Upper lobe of left lung (tissue), 6 donors: ENCODE data around the gene SLC23A3. TPM values are rescaled to one million over a fixed set of nuclear protein-coding genes. Genes with fewer than 3 reads are reported as not detected.

Experiments used
- ATAC-seq, 2 donors: fragments of 200-7000 bp; cut with Tn5 transposase; one replicate each; pipeline ENCODE4 v1.9.1; 2022; ENCODE audit warnings: mild to moderate bottlenecking in 2 of 2, moderate library complexity in 2 of 2; ENCODE audit not compliant: low FRiP score in 2 of 2
- DNase-seq, 2 donors: peaks; one replicate each; pipeline ENCODE4 v3.0.0-alpha.2; 2019 to 2020
- H3K27ac ChIP-seq, 4 donors: fragments of 200-600 bp; sonication (generic); one replicate each; pipeline ENCODE4 v1.5.1; 2016 to 2019
- H3K27me3 ChIP-seq, 4 donors: fragments of 200-600 bp; sonication (generic); one replicate each; pipeline ENCODE4 v1.5.1; 2017 to 2019
- H3K36me3 ChIP-seq, 4 donors: fragments of 200-600 bp; sonication (generic); one replicate each; pipeline ENCODE4 v1.5.1; 2016 to 2019
- H3K4me1 ChIP-seq, 4 donors: fragments of 200-600 bp; sonication (generic); one replicate each; pipeline ENCODE4 v1.5.1; 2018 to 2019
- H3K4me3 ChIP-seq, 4 donors: fragments of 200-600 bp; sonication (generic); one replicate each; pipeline ENCODE4 v1.5.1; 2017 to 2019; ENCODE audit warnings: mild to moderate bottlenecking in 2 of 4, moderate library complexity in 1 of 4
- H3K9me3 ChIP-seq, 4 donors: fragments of 200-600 bp; sonication (generic); one replicate each; pipeline ENCODE4 v1.5.1; 2018 to 2019
- CTCF ChIP-seq, 6 experiments: fragments of 450-650 bp in 4 of 6; fragments of 200-600 bp in 2 of 6; sonication (generic) in 2 of 6; IDR thresholded peaks; one replicate each; pipeline ENCODE4 v1.5.1; 2016 to 2019; ENCODE audit warnings: antibody characterized with exemption in 6 of 6
- EP300 ChIP-seq, 4 donors: sonication (generic); formaldehyde crosslinking; IDR thresholded peaks; one replicate each; pipeline ENCODE4 v1.5.1; 2017; ENCODE audit warnings: antibody characterized with exemption in 4 of 4, control low read depth in 2 of 4
- POLR2A ChIP-seq, 4 donors: fragments of 450-650 bp; IDR thresholded peaks; one replicate each; pipeline ENCODE4 v1.5.1; 2016 to 2017; ENCODE audit warnings: antibody characterized with exemption in 4 of 4, mild to moderate bottlenecking in 2 of 4
- POLR2AphosphoS5 ChIP-seq, 2 donors: sonication (generic); formaldehyde crosslinking; IDR thresholded peaks; one replicate each; pipeline ENCODE4 v1.5.1; 2017; ENCODE audit warnings: antibody characterized with exemption in 2 of 2
- WGBS, 2 donors: methylation state at CpG; one replicate each; pipeline ENCODE4 v1.1.5; 2017 to 2018; 5-methylcytosine and 5-hydroxymethylcytosine counted together
- total RNA-seq, 6 donors: library from RNA; depleted of rRNA in 4 of 6; stranded (reverse); fragments of >200 nt in 4 of 6; gene quantifications; one replicate each; pipeline versions ENCODE4 v1.1.0 to v1.2.1, GENCODE V29; 2016 to 2021
- donor health status: DM: no; HTN: no; CAD: no; lungs with moderate emphysema.
- donor health status: DM: no; HTN: yes; CAD: no; lungs with severe emphysema.

SLC23A3 gene
- total RNA-seq, 6 donors from 2014 or later = 0.33 to 6.3 (median 2.6) TPM

GRCh38 chr2:219142329-219142728, 27.5 kb downstream of the SLC23A3 start:
- peak in 1 of 2 donors; percentile 43 for ATAC-seq
- Histone ChIP-seq H3K27ac (no peak overlapping the region), H3K4me1 (no peaks in the 10 kb centered on the region), H3K36me3 (peaks cover 3 to 79% (median 36%) of the 10 kb centered on the region in 4 donors), H3K4me3 (no peak overlapping the region), H3K27me3 (no peaks in the 10 kb centered on the region), H3K9me3 (no peaks in the 10 kb centered on the region)
- 85 to 95% methylated on average over 6 of the region's 6 CpGs for WGBS, 2 donors
- DNase-seq = peak in 1 of 2 donors; percentile 19
- TF ChIP-seq CTCF (IDR thresholded peaks at IDR 0.05) = no peak
- no peak for TF ChIP-seq POLR2A (IDR thresholded peaks at IDR 0.05)

- Histone ChIP-seq H3K9me3 (no peaks in the 10 kb centered on the region), H3K36me3 (peaks cover 3 to 63% (median 23%) of the 10 kb centered on the region in 4 donors), H3K4me1 (no peaks in the 10 kb centered on the region), H3K4me3 (no peak overlapping the region), H3K27ac (no peak overlapping the region), H3K27me3 (no peaks in the 10 kb centered on the region)
- no peak for TF ChIP-seq POLR2A (IDR thresholded peaks at IDR 0.05)
- TF ChIP-seq CTCF (IDR thresholded peaks at IDR 0.05) = no peak
- no peak for TF ChIP-seq EP300 (IDR thresholded peaks at IDR 0.05)
- TF ChIP-seq POLR2AphosphoS5 (IDR thresholded peaks at IDR 0.05) = no peak
- 86 to 94% methylated on average over 3 of the region's 3 CpGs for WGBS, 2 donors
- no peak for DNase-seq
- no peak for ATAC-seq
Measured at GRCh38 chr2:219140722-219141121, 29.1 kb downstream of the SLC23A3 start.

- TF ChIP-seq EP300 (IDR thresholded peaks at IDR 0.05) = no peak
- no peak for TF ChIP-seq POLR2A (IDR thresholded peaks at IDR 0.05)
- no peak for TF ChIP-seq CTCF (IDR thresholded peaks at IDR 0.05)
- no peak for TF ChIP-seq POLR2AphosphoS5 (IDR thresholded peaks at IDR 0.05)
- no peaks in the 10 kb centered on the region for H3K9me3 ChIP-seq
- peaks cover 0 to 1% (median 0%) of the 10 kb centered on the region in 4 donors for H3K36me3 ChIP-seq
- WGBS, 2 donors = 78 to 89% methylated on average over 4 of the region's 4 CpGs
- no peaks in the 10 kb centered on the region for H3K27me3 ChIP-seq
- H3K27ac ChIP-seq = no peak overlapping the region
- peaks cover 0 to 6% (median 0%) of the 10 kb centered on the region in 4 donors for H3K4me1 ChIP-seq
- H3K4me3 ChIP-seq = no peak overlapping the region
- ATAC-seq = no peak
- DNase-seq = no peak
Measured at GRCh38 chr2:219133976-219134375, 35.9 kb downstream of the SLC23A3 start.

- no peaks in the 10 kb centered on the region for H3K27me3 ChIP-seq
- DNase-seq (no peak), ATAC-seq (no peak)
- no peaks in the 10 kb centered on the region for H3K36me3 ChIP-seq
- no peaks in the 10 kb centered on the region for H3K9me3 ChIP-seq
- no peak overlapping the region for H3K27ac ChIP-seq
- TF ChIP-seq POLR2AphosphoS5 (IDR thresholded peaks at IDR 0.05) = no peak
- TF ChIP-seq CTCF (IDR thresholded peaks at IDR 0.05) = no peak
- no peak for TF ChIP-seq POLR2A (IDR thresholded peaks at IDR 0.05)
- no peak for TF ChIP-seq EP300 (IDR thresholded peaks at IDR 0.05)
- H3K4me3 ChIP-seq = no peak overlapping the region
- H3K4me1 ChIP-seq = peaks cover 7 to 16% (median 10%) of the 10 kb centered on the region in 4 donors
- WGBS, 2 donors = 67 to 72% methylated on average over 4 of the region's 4 CpGs
Measured at GRCh38 chr2:219131744-219132143, 38.1 kb downstream of the SLC23A3 start.

GRCh38 chr2:219131327-219131726, 38.5 kb downstream of the SLC23A3 start:
- no peak for DNase-seq
- no peaks in the 10 kb centered on the region for H3K27me3 ChIP-seq
- TF ChIP-seq EP300 (IDR thresholded peaks at IDR 0.05) (no peak), CTCF (IDR thresholded peaks at IDR 0.05) (no peak), POLR2A (IDR thresholded peaks at IDR 0.05) (no peak), POLR2AphosphoS5 (IDR thresholded peaks at IDR 0.05) (no peak)
- peaks cover 9 to 20% (median 12%) of the 10 kb centered on the region in 4 donors for H3K4me1 ChIP-seq
- no peaks in the 10 kb centered on the region for H3K9me3 ChIP-seq
- H3K4me3 ChIP-seq = no peak overlapping the region
- ATAC-seq = no peak
- 42 to 48% methylated on average over 3 of the region's 3 CpGs for WGBS, 2 donors
- no peak overlapping the region for H3K27ac ChIP-seq
- H3K36me3 ChIP-seq = no peaks in the 10 kb centered on the region
